Natural killer cell (primary cell): Measurements from ENCODE around the gene PLAC8. TPM values are rescaled to one million over a fixed set of nuclear protein-coding genes. Genes with fewer than 3 reads are reported as not detected.
A peak's percentile ranks its signal among the peaks of the same experiment; 100 is the strongest.
"Not testable (repeated sequence)": the region's sequence is repeated elsewhere in the genome, so short reads cannot be mapped to it uniquely, and the experiment has no call there.

Experiments
- ATAC-seq, 3 donors: fragments of 150-1000 bp in 2 of 3; fragments of 200-7000 bp in 1 of 3; cut with Tn5 transposase; 1 replicate in 1 of 3; 2 replicates in 2 of 3; pipeline ENCODE4 v1.10.0; 2021; ENCODE audit warnings: mild to moderate bottlenecking in 2 of 3, moderate library complexity in 2 of 3
- DNase-seq, 2 donors: peaks; one replicate each; pipeline versions ENCODE4 v3.0.0 to v3.0.0-alpha.2; 2013 to 2021; ENCODE audit warnings: mixed read lengths in 1 of 2
- H3K27ac ChIP-seq: one replicate; pipeline ENCODE4 v1.5.1; 2013; ENCODE audit warnings: mild to moderate bottlenecking, low read length
- H3K27me3 ChIP-seq: one replicate; pipeline ENCODE4 v1.6.1; 2013; ENCODE audit warnings: low read length; ENCODE audit not compliant: control insufficient read depth, insufficient read depth
- H3K36me3 ChIP-seq: one replicate; pipeline ENCODE4 v1.6.1; 2013; ENCODE audit warnings: low read length; ENCODE audit not compliant: control insufficient read depth, insufficient read depth
- H3K4me1 ChIP-seq: one replicate; pipeline ENCODE4 v1.6.1; 2013; ENCODE audit warnings: low read length; ENCODE audit not compliant: control insufficient read depth, insufficient read depth
- H3K4me3 ChIP-seq: one replicate; pipeline ENCODE4 v1.5.1; 2013; ENCODE audit warnings: low read length
- H3K9me3 ChIP-seq: one replicate; pipeline ENCODE4 v1.6.1; 2013; ENCODE audit warnings: low read length; ENCODE audit not compliant: control insufficient read depth, insufficient read depth
- H3K27ac Mint-ChIP-seq, 2 donors: one replicate each; pipeline ENCODE4 v1.8.0; 2022; ENCODE audit warnings: mild to moderate bottlenecking in 2 of 2, mixed read lengths in 2 of 2, moderate library complexity in 1 of 2
- H3K27me3 Mint-ChIP-seq, 2 donors: one replicate each; pipeline ENCODE4 v1.8.0; 2022; ENCODE audit warnings: low read depth in 2 of 2, mixed read lengths in 2 of 2
- H3K36me3 Mint-ChIP-seq: one replicate; pipeline ENCODE4 v1.8.0; 2022; ENCODE audit warnings: mixed read lengths
- H3K4me1 Mint-ChIP-seq, 2 donors: one replicate each; pipeline ENCODE4 v1.8.0; 2022; ENCODE audit warnings: mixed read lengths in 2 of 2
- H3K4me3 Mint-ChIP-seq: one replicate; pipeline ENCODE4 v1.8.0; 2022; ENCODE audit warnings: mild to moderate bottlenecking, moderate library complexity, mixed read lengths
- H3K9me3 Mint-ChIP-seq, 2 donors: one replicate each; pipeline ENCODE4 v1.8.0; 2022; ENCODE audit warnings: mixed read lengths in 2 of 2
- CTCF ChIP-seq: fragments of 200-600 bp; IDR thresholded peaks from one replicate; pipeline ENCODE4 v1.8.0; 2022; ENCODE audit warnings: antibody characterized with exemption
- WGBS: methylation state at CpG from one replicate; pipeline ENCODE4 v1.1.7; 2013; ENCODE audit warnings: missing lambda C conversion rate; ENCODE audit not compliant: insufficient coverage; 5-methylcytosine and 5-hydroxymethylcytosine counted together
- intact Hi-C: fragments of 100-400 bp; cut with micrococcal nuclease; formaldehyde crosslinking; loops from one replicate; pipeline ENCODE4 v1.14.2; 2022
- total RNA-seq, 4 donors: library from RNA; stranded (reverse); fragments of 120-200 nt in 1 of 4; gene quantifications; one replicate each; pipeline versions ENCODE4 v1.2.3 to v1.2.4, GENCODE V29; 2013 to 2022

Gene PLAC8
- total RNA-seq, 3 donors from 2014 or later (not counting 1 experiment from before 2014, with no cell fraction given): 684 to 889 (median 821) TPM

- no peak overlapping the region for H3K4me3 ChIP-seq
- peaks cover 3% of the 10 kb centered on the region for H3K4me1 ChIP-seq
- WGBS: 93% methylated on average over 5 of the region's 8 CpGs
- no peaks in the 10 kb centered on the region for H3K36me3 ChIP-seq
- no peaks in the 10 kb centered on the region for H3K36me3 Mint-ChIP-seq
- H3K4me1 Mint-ChIP-seq: peaks cover 33 to 37% of the 10 kb centered on the region in 2 donors
- no peaks in the 10 kb centered on the region for H3K9me3 ChIP-seq
- ATAC-seq: no peak
- H3K27me3 ChIP-seq: no peaks in the 10 kb centered on the region
- intact Hi-C loops: no loop called here
- no peak for TF ChIP-seq CTCF
- H3K4me3 Mint-ChIP-seq: no peak overlapping the region
- DNase-seq: no peak
- H3K27ac ChIP-seq: no peak overlapping the region
- H3K9me3 Mint-ChIP-seq: no peaks in the 10 kb centered on the region
- H3K27me3 Mint-ChIP-seq: no peaks in the 10 kb centered on the region
- peak overlapping the region in 1 of 2 donors; percentile 71 for H3K27ac Mint-ChIP-seq
Measured at GRCh38 chr4:83150653-83151330, 36.3 kb upstream of the PLAC8 start.

- 82% methylated on average over 7 of the region's 11 CpGs for WGBS
- H3K36me3 Mint-ChIP-seq: no peaks in the 10 kb centered on the region
- no peak for DNase-seq
- peaks cover 10% of the 10 kb centered on the region for H3K4me1 ChIP-seq
- no peaks in the 10 kb centered on the region for H3K36me3 ChIP-seq
- peak overlapping the region in 1 of 2 donors; percentile 71 for H3K27ac Mint-ChIP-seq
- no peaks in the 10 kb centered on the region for H3K27me3 Mint-ChIP-seq
- intact Hi-C loops: no loop called here
- H3K27ac ChIP-seq: no peak overlapping the region
- no peak overlapping the region for H3K4me3 ChIP-seq
- H3K27me3 ChIP-seq: no peaks in the 10 kb centered on the region
- H3K9me3 Mint-ChIP-seq: no peaks in the 10 kb centered on the region
- no peak overlapping the region for H3K4me3 Mint-ChIP-seq
- no peak for ATAC-seq
- TF ChIP-seq CTCF: no peak
- peaks cover 33 to 40% of the 10 kb centered on the region in 2 donors for H3K4me1 Mint-ChIP-seq
- no peaks in the 10 kb centered on the region for H3K9me3 ChIP-seq
Measured at GRCh38 chr4:83149865-83150652, 35.5 kb upstream of the PLAC8 start.

- H3K4me1 ChIP-seq: peaks cover 10% of the 10 kb centered on the region
- no peak for TF ChIP-seq CTCF
- intact Hi-C loops: no loop called here
- H3K36me3 Mint-ChIP-seq: no peaks in the 10 kb centered on the region
- no peak overlapping the region for H3K4me3 ChIP-seq
- no peak overlapping the region for H3K27ac Mint-ChIP-seq
- no peaks in the 10 kb centered on the region for H3K27me3 ChIP-seq
- H3K4me1 Mint-ChIP-seq: peaks cover 41 to 42% of the 10 kb centered on the region in 2 donors
- DNase-seq: no peak
- H3K36me3 ChIP-seq: no peaks in the 10 kb centered on the region
- no peak for ATAC-seq
- no peaks in the 10 kb centered on the region for H3K9me3 ChIP-seq
- 96% methylated on average over 1 of the region's 2 CpGs for WGBS
- peaks cover 2% of the 10 kb centered on the region in 2 donors for H3K9me3 Mint-ChIP-seq
- H3K4me3 Mint-ChIP-seq: no peak overlapping the region
- H3K27ac ChIP-seq: no peak overlapping the region
- H3K27me3 Mint-ChIP-seq: no peaks in the 10 kb centered on the region
Measured at GRCh38 chr4:83146841-83147240, 32.3 kb upstream of the PLAC8 start.

GRCh38 chr4:83145776-83146175 is 31.2 kb upstream of the PLAC8 start:
- WGBS: 65% methylated on average over 2 of the region's 5 CpGs
- Mint-ChIP-seq H3K27ac (peak overlapping the region; percentile 31 to 62), H3K4me3 (peak overlapping the region; percentile 17), H3K4me1 (peaks cover 36 to 42% of the 10 kb centered on the region in 2 donors)
- H3K36me3 ChIP-seq, H3K27me3 ChIP-seq, H3K4me3 ChIP-seq, H3K9me3 ChIP-seq, H3K4me1 ChIP-seq, H3K27ac ChIP-seq, intact Hi-C loops, H3K36me3 Mint-ChIP-seq, H3K27me3 Mint-ChIP-seq, H3K9me3 Mint-ChIP-seq: not testable (repeated sequence)
- DNase-seq (peak in 1 of 2 donors; percentile 62), ATAC-seq (peak; percentile 54 to 98 (median 96))
